Esophagus muscularis mucosa (tissue), 4 donors: ENCODE results near the gene KLHL8. TPM values are rescaled to one million over a fixed set of nuclear protein-coding genes. Genes with fewer than 3 reads are reported as not detected.

ENCODE experiments used
- DNase-seq: peaks from one replicate; pipeline ENCODE4 v3.0.0-alpha.2; 2017; ENCODE audit errors: extremely low spot score
- H3K27ac ChIP-seq, 4 donors: fragments of 200-600 bp; sonication (generic); replicated peaks in 1 of 4; 1 replicate in 3 of 4; 2 replicates in 1 of 4; pipeline ENCODE4 v1.5.1; 2016 to 2019; ENCODE audit warnings: mild to moderate bottlenecking in 1 of 4
- H3K27me3 ChIP-seq, 4 donors: fragments of 200-600 bp; sonication (generic); one replicate each; pipeline versions ENCODE4 v1.5.1 to v1.6.0; 2016 to 2019
- H3K36me3 ChIP-seq, 4 donors: fragments of 200-600 bp; sonication (generic); one replicate each; pipeline ENCODE4 v1.5.1; 2016 to 2019
- H3K4me1 ChIP-seq, 4 donors: fragments of 200-600 bp; sonication (generic); one replicate each; pipeline ENCODE4 v1.5.1; 2016 to 2019
- H3K4me3 ChIP-seq, 4 donors: fragments of 200-600 bp; sonication (generic); 1 replicate in 2 of 4; 2 replicates in 2 of 4; pipeline ENCODE4 v1.5.1; 2016 to 2019; ENCODE audit warnings: mild to moderate bottlenecking in 4 of 4, moderate library complexity in 1 of 4
- H3K9me3 ChIP-seq, 4 donors: fragments of 200-600 bp; sonication (generic); 1 replicate in 3 of 4; 2 replicates in 1 of 4; pipeline ENCODE4 v1.5.1; 2016 to 2019
- EP300 ChIP-seq: sonication (generic); formaldehyde crosslinking; IDR thresholded peaks from one replicate; pipeline ENCODE4 v1.6.1; 2017; ENCODE audit warnings: antibody characterized with exemption
- POLR2A ChIP-seq: fragments of 450-650 bp; IDR thresholded peaks from one replicate; pipeline ENCODE4 v1.6.1; 2017; ENCODE audit warnings: antibody characterized with exemption, moderate library complexity, mild to moderate bottlenecking, low read depth
- POLR2AphosphoS5 ChIP-seq, 2 donors: sonication (generic); formaldehyde crosslinking; IDR thresholded peaks; one replicate each; pipeline ENCODE4 v1.6.1; 2017; ENCODE audit warnings: antibody characterized with exemption in 2 of 2
- WGBS: methylation state at CpG from one replicate; pipeline ENCODE4 v1.1.5; 2018; 5-methylcytosine and 5-hydroxymethylcytosine counted together
- intact Hi-C: fragments of 100-400 bp; cut with DNase I; formaldehyde crosslinking; loops from one replicate; pipeline ENCODE4 v1.15.1; 2023
- total RNA-seq, 4 donors: library from RNA; depleted of rRNA; stranded (reverse); fragments of >200 nt; gene quantifications; one replicate each; pipeline versions ENCODE4 v1.1.0 to v1.2.1, GENCODE V29; 2016
- TF ChIP-seq, protein P1 (sequence below), 3 experiments: fragments of 200-600 bp in 2 of 3; fragments of 450-650 bp in 1 of 3; sonication (generic) in 2 of 3; IDR thresholded peaks; one replicate each; pipeline ENCODE4 v1.5.1; 2017 to 2019; ENCODE audit warnings: antibody characterized with exemption in 3 of 3, mild to moderate bottlenecking in 2 of 3, moderate library complexity in 1 of 3

KLHL8 gene
- total RNA-seq, 4 donors from 2014 or later, result 7.6 to 18.7 (median 11.7) TPM

DNA sequence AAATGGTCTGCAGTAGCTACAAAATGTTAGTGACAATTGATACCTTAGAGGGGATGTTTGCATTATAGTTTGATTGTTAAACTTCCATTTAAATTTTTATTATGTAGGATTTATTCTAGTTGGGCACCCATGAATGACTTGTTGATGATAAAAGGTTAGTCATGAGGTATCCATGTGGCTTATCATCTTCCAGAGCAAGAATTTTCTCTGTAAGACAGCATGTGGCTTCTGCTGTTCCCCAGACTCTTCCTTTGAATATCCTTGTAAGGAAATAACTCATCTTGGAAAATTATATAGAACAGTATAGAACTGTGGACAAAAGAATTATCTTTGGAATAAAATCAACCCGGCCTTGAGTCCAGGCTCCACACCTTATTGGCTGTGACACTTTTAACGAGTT, 40.1 kb upstream of the KLHL8 start:
- peaks cover 0 to 4% (median 0%) of the 10 kb centered on the region in 4 donors for H3K9me3 ChIP-seq
- H3K4me1 ChIP-seq, result no peaks in the 10 kb centered on the region
- WGBS, result 97% methylated on average over 2 of the region's 2 CpGs
- no peaks in the 10 kb centered on the region for H3K27me3 ChIP-seq
- intact Hi-C loops, result no loop called here
- no peaks in the 10 kb centered on the region for H3K36me3 ChIP-seq
- H3K27ac ChIP-seq, result no peak overlapping the region
- no peak overlapping the region for H3K4me3 ChIP-seq
- no peak for DNase-seq
- TF ChIP-seq EP300, result no peak
- TF ChIP-seq POLR2AphosphoS5 (IDR thresholded peaks at IDR 0.05), result no peak
- TF ChIP-seq, protein P1, sequence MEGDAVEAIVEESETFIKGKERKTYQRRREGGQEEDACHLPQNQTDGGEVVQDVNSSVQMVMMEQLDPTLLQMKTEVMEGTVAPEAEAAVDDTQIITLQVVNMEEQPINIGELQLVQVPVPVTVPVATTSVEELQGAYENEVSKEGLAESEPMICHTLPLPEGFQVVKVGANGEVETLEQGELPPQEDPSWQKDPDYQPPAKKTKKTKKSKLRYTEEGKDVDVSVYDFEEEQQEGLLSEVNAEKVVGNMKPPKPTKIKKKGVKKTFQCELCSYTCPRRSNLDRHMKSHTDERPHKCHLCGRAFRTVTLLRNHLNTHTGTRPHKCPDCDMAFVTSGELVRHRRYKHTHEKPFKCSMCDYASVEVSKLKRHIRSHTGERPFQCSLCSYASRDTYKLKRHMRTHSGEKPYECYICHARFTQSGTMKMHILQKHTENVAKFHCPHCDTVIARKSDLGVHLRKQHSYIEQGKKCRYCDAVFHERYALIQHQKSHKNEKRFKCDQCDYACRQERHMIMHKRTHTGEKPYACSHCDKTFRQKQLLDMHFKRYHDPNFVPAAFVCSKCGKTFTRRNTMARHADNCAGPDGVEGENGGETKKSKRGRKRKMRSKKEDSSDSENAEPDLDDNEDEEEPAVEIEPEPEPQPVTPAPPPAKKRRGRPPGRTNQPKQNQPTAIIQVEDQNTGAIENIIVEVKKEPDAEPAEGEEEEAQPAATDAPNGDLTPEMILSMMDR (IDR thresholded peaks at IDR 0.05), result no peak
- TF ChIP-seq POLR2A, result no peak

DNA sequence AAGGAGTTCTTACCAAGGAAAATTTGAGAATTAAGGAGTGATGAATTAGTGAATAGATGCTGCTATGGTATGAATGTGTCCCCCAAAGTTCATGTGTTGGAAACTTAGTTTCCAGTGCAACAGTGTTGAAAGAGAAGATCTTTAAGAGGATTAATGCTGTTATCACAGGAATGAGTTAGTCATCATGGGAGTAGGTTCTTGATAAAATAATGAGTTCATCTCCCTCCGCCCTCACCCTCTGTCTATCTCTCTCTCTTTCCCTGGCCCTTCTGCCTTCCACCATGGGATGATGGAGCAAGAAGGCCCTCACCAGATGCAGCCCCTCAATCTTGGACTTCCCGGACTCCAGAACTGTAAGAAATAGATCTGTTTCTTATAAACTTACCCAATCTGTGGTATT, 38.3 kb upstream of the KLHL8 start:
- peaks cover 0 to 4% (median 0%) of the 10 kb centered on the region in 4 donors for H3K9me3 ChIP-seq
- intact Hi-C loops, result no loop called here
- H3K4me1 ChIP-seq, result no peaks in the 10 kb centered on the region
- H3K27ac ChIP-seq, result no peak overlapping the region
- no peaks in the 10 kb centered on the region for H3K36me3 ChIP-seq
- no peak for DNase-seq
- no peaks in the 10 kb centered on the region for H3K27me3 ChIP-seq
- TF ChIP-seq POLR2A, result no peak
- TF ChIP-seq EP300, result no peak
- TF ChIP-seq POLR2AphosphoS5 (IDR thresholded peaks at IDR 0.05), result no peak
- TF ChIP-seq, protein P1 (IDR thresholded peaks at IDR 0.05), result no peak
- no peak overlapping the region for H3K4me3 ChIP-seq
- 95% methylated on average over 2 of the region's 2 CpGs for WGBS

DNA sequence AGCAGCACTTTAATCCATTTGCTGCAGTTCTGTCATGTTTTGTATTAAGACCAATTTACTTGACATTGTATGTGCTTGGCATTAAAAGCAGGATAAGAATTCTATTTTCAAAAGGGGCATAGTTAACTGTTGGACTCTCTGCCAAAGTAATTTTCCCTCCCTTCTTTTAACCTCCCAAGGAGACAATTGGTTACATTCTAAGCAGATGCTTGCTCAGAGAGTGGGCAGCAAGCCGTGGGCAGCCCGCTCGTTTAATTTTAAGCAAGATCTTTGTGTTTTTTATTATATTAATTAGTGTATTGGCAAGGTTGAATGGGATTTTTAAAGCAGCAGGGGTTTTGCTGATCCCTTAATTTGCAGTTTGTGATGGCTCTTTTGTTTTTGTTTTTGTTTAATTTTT, 37.1 kb upstream of the KLHL8 start:
- H3K9me3 ChIP-seq, result no peaks in the 10 kb centered on the region
- intact Hi-C loops, result no loop called here
- no peaks in the 10 kb centered on the region for H3K4me1 ChIP-seq
- H3K4me3 ChIP-seq, result no peak overlapping the region
- DNase-seq, result no peak
- no peaks in the 10 kb centered on the region for H3K36me3 ChIP-seq
- WGBS, result 74% methylated on average over 3 of the region's 3 CpGs
- H3K27ac ChIP-seq, result no peak overlapping the region
- no peaks in the 10 kb centered on the region for H3K27me3 ChIP-seq
- TF ChIP-seq POLR2A (no peak), EP300 (no peak), POLR2AphosphoS5 (IDR thresholded peaks at IDR 0.05) (no peak)
- TF ChIP-seq, protein P1 (IDR thresholded peaks at IDR 0.05), result no peak

DNA sequence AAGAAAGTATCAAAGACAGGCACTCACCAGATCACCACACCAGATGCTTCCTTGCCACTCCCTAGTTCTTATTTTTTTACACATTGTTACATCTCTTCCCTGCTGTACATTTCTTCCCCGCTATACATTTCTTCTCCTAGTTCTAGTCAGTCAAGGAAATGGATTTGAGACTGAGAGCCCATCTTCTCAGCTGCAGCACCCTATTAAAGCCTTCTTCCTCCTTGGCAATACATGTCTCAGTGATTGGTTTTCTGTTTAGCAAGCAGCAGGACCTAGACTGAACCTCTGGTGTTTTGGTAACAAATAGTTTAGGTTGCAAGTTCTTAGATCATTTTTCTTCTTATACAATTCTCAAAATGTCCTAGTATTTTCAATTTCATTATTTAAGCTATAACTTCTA, 35.3 kb upstream of the KLHL8 start:
- intact Hi-C loops, result no loop called here
- H3K4me1 ChIP-seq, result no peaks in the 10 kb centered on the region
- no peak for DNase-seq
- H3K9me3 ChIP-seq, result no peaks in the 10 kb centered on the region
- H3K36me3 ChIP-seq, result no peaks in the 10 kb centered on the region
- H3K4me3 ChIP-seq, result no peak overlapping the region
- H3K27me3 ChIP-seq, result no peaks in the 10 kb centered on the region
- 96% methylated on average over 1 of the region's 1 CpG for WGBS
- H3K27ac ChIP-seq, result no peak overlapping the region
- TF ChIP-seq POLR2AphosphoS5 (IDR thresholded peaks at IDR 0.05) (no peak), EP300 (no peak), POLR2A (no peak)
- TF ChIP-seq, protein P1 (IDR thresholded peaks at IDR 0.05), result no peak

DNA sequence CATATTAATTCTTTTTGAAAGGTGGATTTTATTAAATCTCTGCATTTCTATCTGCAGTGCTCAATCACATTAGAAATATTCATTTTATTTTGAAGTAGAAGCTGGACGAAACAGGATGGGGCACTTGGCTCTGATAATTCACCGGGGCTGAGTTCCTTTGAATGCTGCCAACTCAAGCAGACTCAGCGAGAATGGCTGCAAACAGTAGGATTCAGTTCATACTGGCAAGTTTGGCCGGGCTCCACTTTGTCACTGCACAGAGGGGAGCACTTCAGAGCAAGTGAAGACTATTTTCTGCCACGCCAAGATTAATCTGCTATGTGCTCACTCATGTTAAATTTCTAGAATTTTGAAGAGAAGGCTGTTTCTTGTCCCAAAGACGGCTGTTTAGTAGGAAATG, 30.7 kb upstream of the KLHL8 start:
- Histone ChIP-seq H3K36me3 (no peaks in the 10 kb centered on the region), H3K27me3 (no peaks in the 10 kb centered on the region), H3K9me3 (no peaks in the 10 kb centered on the region), H3K4me1 (no peaks in the 10 kb centered on the region), H3K4me3 (no peak overlapping the region), H3K27ac (no peak overlapping the region)
- no peak for DNase-seq
- intact Hi-C loops, result no loop called here
- 61% methylated on average over 6 of the region's 6 CpGs for WGBS
- TF ChIP-seq POLR2A, result no peak
- TF ChIP-seq, protein P1 (IDR thresholded peaks at IDR 0.05), result no peak
- TF ChIP-seq EP300, result no peak
- TF ChIP-seq POLR2AphosphoS5 (IDR thresholded peaks at IDR 0.05), result no peak
